ENCODE results near the gene BIN2. TPM values are rescaled to one million over a fixed set of nuclear protein-coding genes. Genes with fewer than 3 reads are reported as not detected.
"Not testable (repeated sequence)": the region's sequence is repeated elsewhere in the genome, so short reads cannot be mapped to it uniquely, and the experiment has no call there.

Gene BIN2
- total and polyA plus RNA-seq, 2 donors from 2014 or later, result 3.4 to 15.6 TPM

GRCh38 chr12:51311389-51311788 is 12.6 kb downstream of the BIN2 start:
- H3K36me3 ChIP-seq (ENCODE audit: control insufficient read depth in 2 of 3, insufficient read depth in 3 of 3, low read length in 3 of 3), result no peaks in the 10 kb centered on the region
- no peak for FAIRE-seq
- H3K9me3 ChIP-seq (ENCODE audit: control insufficient read depth in 2 of 3, insufficient read depth in 1 of 3, low read length in 3 of 3), result no peaks in the 10 kb centered on the region
- H3K27me3 ChIP-seq (ENCODE audit: control insufficient read depth, insufficient read depth, low read length), result no peaks in the 10 kb centered on the region
- H3K27ac ChIP-seq (ENCODE audit: low read depth in 2 of 2, low read length in 2 of 2), result no peak overlapping the region
- no peak overlapping the region for H3K9ac ChIP-seq (ENCODE audit: low read length in 3 of 3)
- no peak overlapping the region for H3K4me3 ChIP-seq (ENCODE audit: low read length in 3 of 3)
- intact Hi-C loops (cut with DNase I), result no loop called here
- DNase-seq, result no peak
- H3K4me1 ChIP-seq (ENCODE audit: control insufficient read depth in 2 of 3, insufficient read depth in 2 of 3, low read depth in 1 of 3, low read length in 3 of 3), result no peaks in the 10 kb centered on the region
- TF ChIP-seq CTCF (IDR thresholded peaks at IDR 0.05; ENCODE audit: borderline replicate concordance, extremely low read depth, insufficient read depth), result no peak

- DNase-seq (no peak), FAIRE-seq (no peak)
- Histone ChIP-seq H3K4me3 (ENCODE audit: low read length in 3 of 3) (no peak overlapping the region), H3K9ac (ENCODE audit: low read length in 3 of 3) (no peak overlapping the region), H3K36me3 (ENCODE audit: control insufficient read depth in 2 of 3, insufficient read depth in 3 of 3, low read length in 3 of 3) (no peaks in the 10 kb centered on the region), H3K27ac (ENCODE audit: low read depth in 2 of 2, low read length in 2 of 2) (no peak overlapping the region), H3K4me1 (ENCODE audit: control insufficient read depth in 2 of 3, insufficient read depth in 2 of 3, low read depth in 1 of 3, low read length in 3 of 3) (no peaks in the 10 kb centered on the region), H3K27me3 (ENCODE audit: control insufficient read depth, insufficient read depth, low read length) (no peaks in the 10 kb centered on the region), H3K9me3 (ENCODE audit: control insufficient read depth in 2 of 3, insufficient read depth in 1 of 3, low read length in 3 of 3) (no peaks in the 10 kb centered on the region)
- no peak for TF ChIP-seq CTCF (IDR thresholded peaks at IDR 0.05; ENCODE audit: borderline replicate concordance, extremely low read depth, insufficient read depth)
- intact Hi-C loops (cut with DNase I), result no loop called here
Measured at GRCh38 chr12:51307655-51308593, 16.1 kb downstream of the BIN2 start.

GRCh38 chr12:51306507-51306906 is 17.5 kb downstream of the BIN2 start:
- no peaks in the 10 kb centered on the region for H3K9me3 ChIP-seq (ENCODE audit: control insufficient read depth in 2 of 3, insufficient read depth in 1 of 3, low read length in 3 of 3)
- H3K36me3 ChIP-seq (ENCODE audit: control insufficient read depth in 2 of 3, insufficient read depth in 3 of 3, low read length in 3 of 3), result no peaks in the 10 kb centered on the region
- TF ChIP-seq CTCF (IDR thresholded peaks at IDR 0.05; ENCODE audit: borderline replicate concordance, extremely low read depth, insufficient read depth), result no peak
- H3K9ac ChIP-seq (ENCODE audit: low read length in 3 of 3), result no peak overlapping the region
- H3K4me1 ChIP-seq (ENCODE audit: control insufficient read depth in 2 of 3, insufficient read depth in 2 of 3, low read depth in 1 of 3, low read length in 3 of 3), result no peaks in the 10 kb centered on the region
- no peak for DNase-seq
- H3K27me3 ChIP-seq (ENCODE audit: control insufficient read depth, insufficient read depth, low read length), result no peaks in the 10 kb centered on the region
- H3K4me3 ChIP-seq (ENCODE audit: low read length in 3 of 3), result no peak overlapping the region
- intact Hi-C loops (cut with DNase I), result no loop called here
- no peak for FAIRE-seq
- no peak overlapping the region for H3K27ac ChIP-seq (ENCODE audit: low read depth in 2 of 2, low read length in 2 of 2)

GRCh38 chr12:51300768-51301167 is 23.2 kb downstream of the BIN2 start:
- H3K36me3 ChIP-seq (ENCODE audit: control insufficient read depth in 2 of 3, insufficient read depth in 3 of 3, low read length in 3 of 3); H3K27ac ChIP-seq (ENCODE audit: low read depth in 2 of 2, low read length in 2 of 2); DNase-seq; FAIRE-seq; H3K9me3 ChIP-seq (ENCODE audit: control insufficient read depth in 2 of 3, insufficient read depth in 1 of 3, low read length in 3 of 3); H3K4me3 ChIP-seq (ENCODE audit: low read length in 3 of 3); H3K4me1 ChIP-seq (ENCODE audit: control insufficient read depth in 2 of 3, insufficient read depth in 2 of 3, low read depth in 1 of 3, low read length in 3 of 3); H3K9ac ChIP-seq (ENCODE audit: low read length in 3 of 3); intact Hi-C loops (cut with DNase I); H3K27me3 ChIP-seq (ENCODE audit: control insufficient read depth, insufficient read depth, low read length): not testable (repeated sequence)

Data from kidney (tissue), 14 donors.